ENCODE data around the gene CXCL16.

DNA sequence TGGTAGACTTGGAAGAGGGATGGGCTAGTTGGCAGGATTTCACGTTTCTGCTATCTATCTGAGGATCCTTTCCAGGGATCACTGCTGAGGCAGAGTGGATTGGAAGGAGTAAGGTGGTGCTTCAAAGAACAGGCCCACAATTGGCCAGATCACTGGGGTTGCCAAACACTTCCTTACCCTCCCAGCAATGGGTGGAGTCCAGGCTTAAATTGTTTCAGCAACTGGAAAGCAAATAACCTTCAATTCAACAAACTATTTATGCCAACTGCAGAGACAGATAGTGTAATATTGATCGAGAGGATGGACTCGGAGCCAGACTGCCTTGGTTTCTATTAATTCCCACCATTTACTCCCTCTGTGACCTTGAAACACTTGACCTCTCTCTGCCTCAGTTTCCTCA is 27.2 kb downstream of the CXCL16 start:
- TF ChIP-seq, protein P1, sequence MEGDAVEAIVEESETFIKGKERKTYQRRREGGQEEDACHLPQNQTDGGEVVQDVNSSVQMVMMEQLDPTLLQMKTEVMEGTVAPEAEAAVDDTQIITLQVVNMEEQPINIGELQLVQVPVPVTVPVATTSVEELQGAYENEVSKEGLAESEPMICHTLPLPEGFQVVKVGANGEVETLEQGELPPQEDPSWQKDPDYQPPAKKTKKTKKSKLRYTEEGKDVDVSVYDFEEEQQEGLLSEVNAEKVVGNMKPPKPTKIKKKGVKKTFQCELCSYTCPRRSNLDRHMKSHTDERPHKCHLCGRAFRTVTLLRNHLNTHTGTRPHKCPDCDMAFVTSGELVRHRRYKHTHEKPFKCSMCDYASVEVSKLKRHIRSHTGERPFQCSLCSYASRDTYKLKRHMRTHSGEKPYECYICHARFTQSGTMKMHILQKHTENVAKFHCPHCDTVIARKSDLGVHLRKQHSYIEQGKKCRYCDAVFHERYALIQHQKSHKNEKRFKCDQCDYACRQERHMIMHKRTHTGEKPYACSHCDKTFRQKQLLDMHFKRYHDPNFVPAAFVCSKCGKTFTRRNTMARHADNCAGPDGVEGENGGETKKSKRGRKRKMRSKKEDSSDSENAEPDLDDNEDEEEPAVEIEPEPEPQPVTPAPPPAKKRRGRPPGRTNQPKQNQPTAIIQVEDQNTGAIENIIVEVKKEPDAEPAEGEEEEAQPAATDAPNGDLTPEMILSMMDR (IDR thresholded peaks at IDR 0.05; ENCODE audit: insufficient read depth, low read depth, low read length): no peak
- TF ChIP-seq EZH2 (IDR thresholded peaks at IDR 0.05; ENCODE audit: insufficient read depth, low read length): no peak

All from astrocyte (in vitro differentiated cells and primary cell).